HepG2 (cell line): ENCODE measurements around the gene NAT9. TPM values are rescaled to one million over a fixed set of nuclear protein-coding genes. Genes with fewer than 3 reads are reported as not detected.

Experiments used
- BORCS8-MEF2B ChIP-seq: sonication (generic); formaldehyde crosslinking; IDR thresholded peaks from 2 replicates; pipeline ENCODE4 v1.8.0; 2022; ENCODE audit warnings: mild to moderate bottlenecking, missing genetic modification reagents
- GATAD2A ChIP-seq: IDR thresholded peaks from 2 replicates; pipeline ENCODE4 v1.6.1; 2016
- HDAC1 ChIP-seq: sonication (generic); formaldehyde crosslinking; IDR thresholded peaks from 2 replicates; pipeline ENCODE4 v1.5.1; 2020; ENCODE audit warnings: mild to moderate bottlenecking, missing genetic modification reagents
- MBNL3 ChIP-seq: fragments of 250-450 bp; sonication (Bioruptor Pico); conservative IDR thresholded peaks from 2 replicates; pipeline ENCODE4 v1.8.0; 2022; ENCODE audit warnings: mild to moderate bottlenecking, inconsistent platforms
- MXI1 ChIP-seq: IDR thresholded peaks from 3 replicates; pipeline ENCODE4 v1.6.1; 2012; ENCODE audit warnings: low read depth, low read length, inconsistent platforms, borderline replicate concordance
- MZF1 ChIP-seq: sonication (generic); formaldehyde crosslinking; IDR thresholded peaks from 2 replicates; pipeline ENCODE4 v1.8.1; 2023; ENCODE audit warnings: mild to moderate bottlenecking, missing genetic modification reagents, borderline replicate concordance
- NFIC ChIP-seq: IDR thresholded peaks from 2 replicates; pipeline ENCODE4 v1.6.1; 2012; ENCODE audit warnings: mild to moderate bottlenecking, low read length, inconsistent platforms
- NR2F6 ChIP-seq, 2 experiments: IDR thresholded peaks; 2 replicates each; pipeline ENCODE4 v1.6.1; 2016; ENCODE audit warnings: antibody characterized with exemption in 1 of 2, mild to moderate bottlenecking in 1 of 2
- PLRG1 ChIP-seq: fragments of 450-650 bp; conservative IDR thresholded peaks from 2 replicates; pipeline ENCODE4 v1.6.1; 2016
- REPIN1 ChIP-seq: sonication (generic); formaldehyde crosslinking; IDR thresholded peaks from 2 replicates; pipeline ENCODE4 v1.8.0; 2022; ENCODE audit warnings: missing genetic modification reagents, low read depth, mild to moderate bottlenecking, borderline replicate concordance
- RERE ChIP-seq: IDR thresholded peaks from 2 replicates; pipeline ENCODE4 v1.6.1; 2016; ENCODE audit warnings: low read depth, missing genetic modification reagents, missing compliant biosample characterization
- RORA ChIP-seq: sonication (generic); formaldehyde crosslinking; IDR thresholded peaks from 2 replicates; pipeline ENCODE4 v1.5.0; 2020; ENCODE audit warnings: mild to moderate bottlenecking, missing genetic modification reagents, moderate library complexity
- SAFB2 ChIP-seq: sonication (generic); formaldehyde crosslinking; IDR thresholded peaks from 2 replicates; pipeline ENCODE4 v1.5.1; 2020; ENCODE audit warnings: missing genetic modification reagents, low read depth, mild to moderate bottlenecking, borderline replicate concordance
- SP4 ChIP-seq: sonication (generic); formaldehyde crosslinking; IDR thresholded peaks from 2 replicates; pipeline ENCODE4 v1.8.1; 2023; ENCODE audit warnings: mild to moderate bottlenecking, missing genetic modification reagents
- STAG1 ChIP-seq: sonication (generic); formaldehyde crosslinking; IDR thresholded peaks from 2 replicates; pipeline ENCODE4 v1.4.0; 2020; ENCODE audit warnings: missing genetic modification reagents
- WIZ ChIP-seq: sonication (generic); formaldehyde crosslinking; IDR thresholded peaks from 2 replicates; pipeline ENCODE4 v1.5.1; 2020; ENCODE audit warnings: mild to moderate bottlenecking, missing genetic modification reagents
- ZNF12 ChIP-seq: sonication (generic); formaldehyde crosslinking; IDR thresholded peaks from 2 replicates; pipeline ENCODE4 v1.5.0; 2020; ENCODE audit warnings: missing genetic modification reagents
- ZNF20 ChIP-seq: sonication (generic); formaldehyde crosslinking; IDR thresholded peaks from 2 replicates; pipeline ENCODE4 v1.4.0; 2020; ENCODE audit warnings: mild to moderate bottlenecking, moderate library complexity, missing genetic modification reagents
- ZNF616 ChIP-seq: sonication (generic); formaldehyde crosslinking; IDR thresholded peaks from 2 replicates; pipeline ENCODE4 v1.5.0; 2020; ENCODE audit warnings: low read depth, mild to moderate bottlenecking, missing genetic modification reagents
- ZNF703 ChIP-seq: sonication (generic); formaldehyde crosslinking; IDR thresholded peaks from 2 replicates; pipeline ENCODE4 v1.5.1; 2020; ENCODE audit warnings: missing genetic modification reagents, mild to moderate bottlenecking, moderate library complexity, borderline replicate concordance
- polyA plus RNA-seq, 8 experiments: library from polyadenylated mRNA; depleted of rRNA in 3 of 8; stranded (reverse) in 7 of 8; unstranded in 1 of 8; fragments of >200 nt; fragmentation: Illumina TruSeq in 4 of 8; extraction: Trizol in 4 of 8; gene quantifications; 2 replicates each; pipeline versions ENCODE4 v1.2.1 to v1.2.3, GENCODE V29; 2011 to 2016; ENCODE audit warnings: low read depth in 4 of 8, missing spikeins in 1 of 8, mixed read lengths in 1 of 8; ENCODE audit not compliant: insufficient read depth in 1 of 8
- total RNA-seq, 5 experiments: library from RNA; depleted of rRNA; stranded (reverse); fragments of >200 nt; fragmentation: Illumina TruSeq; extraction: Trizol; gene quantifications; 2 replicates each; pipeline ENCODE4 v1.2.3, GENCODE V29; 2016; ENCODE audit warnings: low read depth in 1 of 5
- TF ChIP-seq, protein P1 (sequence below), 2 experiments: sonication (generic) in 1 of 2; formaldehyde crosslinking in 1 of 2; IDR thresholded peaks; 2 replicates each; pipeline versions ENCODE4 v1.4.0 to v1.6.1; 2016 to 2020; ENCODE audit warnings: borderline replicate concordance in 1 of 2, low read depth in 1 of 2, mild to moderate bottlenecking in 1 of 2, missing genetic modification reagents in 1 of 2
- TF ChIP-seq, protein P2 (sequence below): sonication (generic); formaldehyde crosslinking; IDR thresholded peaks from 2 replicates; pipeline ENCODE4 v1.5.0; 2020; ENCODE audit warnings: mild to moderate bottlenecking, low read depth, missing genetic modification reagents, borderline replicate concordance

The NAT9 gene
- total and polyA plus RNA-seq, 2 of the 13 experiments (the other 11 are each of a cell fraction or from before 2014, with no cell fraction given): 39.7 to 44.2 TPM

DNA sequence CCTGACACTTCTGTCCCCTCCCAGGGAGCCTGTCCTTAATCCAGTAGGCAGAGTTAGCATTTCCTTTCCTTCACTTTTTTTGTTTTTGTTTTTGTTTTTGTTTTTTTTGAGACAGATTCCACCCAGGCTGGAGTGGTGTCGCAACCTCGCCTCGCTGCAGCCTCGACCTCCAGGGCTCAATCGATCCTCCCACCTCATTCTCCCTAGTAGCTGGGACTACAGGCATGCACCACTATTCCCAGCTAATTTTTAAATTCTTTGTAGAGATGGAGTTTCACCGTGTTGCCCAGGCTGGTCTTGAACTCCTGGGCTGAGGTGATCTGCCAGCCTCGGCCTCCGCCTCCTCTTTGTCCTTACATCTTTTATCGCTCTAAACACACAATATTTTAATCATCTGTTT lies 23.7 kb downstream of the NAT9 start (continued):
- TF ChIP-seq ZNF20 (CRISPR knock-in tag): no peak
- no peak for TF ChIP-seq PLRG1
- TF ChIP-seq WIZ: no peak
- TF ChIP-seq MXI1: no peak
- no peak for TF ChIP-seq ZNF703
- TF ChIP-seq MZF1 (CRISPR knock-in tag): no peak
- TF ChIP-seq NFIC: 0 out of 2 replicates have a peak, but pooled peaks have one; percentile 54
- peak; percentile 25; the same call in 1 of the 2 replicates for TF ChIP-seq GATAD2A (CRISPR knock-in tag)
- TF ChIP-seq, protein P1, sequence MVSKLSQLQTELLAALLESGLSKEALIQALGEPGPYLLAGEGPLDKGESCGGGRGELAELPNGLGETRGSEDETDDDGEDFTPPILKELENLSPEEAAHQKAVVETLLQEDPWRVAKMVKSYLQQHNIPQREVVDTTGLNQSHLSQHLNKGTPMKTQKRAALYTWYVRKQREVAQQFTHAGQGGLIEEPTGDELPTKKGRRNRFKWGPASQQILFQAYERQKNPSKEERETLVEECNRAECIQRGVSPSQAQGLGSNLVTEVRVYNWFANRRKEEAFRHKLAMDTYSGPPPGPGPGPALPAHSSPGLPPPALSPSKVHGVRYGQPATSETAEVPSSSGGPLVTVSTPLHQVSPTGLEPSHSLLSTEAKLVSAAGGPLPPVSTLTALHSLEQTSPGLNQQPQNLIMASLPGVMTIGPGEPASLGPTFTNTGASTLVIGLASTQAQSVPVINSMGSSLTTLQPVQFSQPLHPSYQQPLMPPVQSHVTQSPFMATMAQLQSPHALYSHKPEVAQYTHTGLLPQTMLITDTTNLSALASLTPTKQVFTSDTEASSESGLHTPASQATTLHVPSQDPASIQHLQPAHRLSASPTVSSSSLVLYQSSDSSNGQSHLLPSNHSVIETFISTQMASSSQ (IDR thresholded peaks at IDR 0.05; ENCODE audit: low read depth): no peak
- TF ChIP-seq, protein P1 (CRISPR knock-in tag; IDR thresholded peaks at IDR 0.05; ENCODE audit: borderline replicate concordance): 0 out of 2 replicates have a peak, but pooled peaks have one; percentile 2
- no peak for TF ChIP-seq MBNL3
- TF ChIP-seq SP4 (CRISPR knock-in tag): 0 out of 2 replicates have a peak, but pooled peaks have one; percentile 31
- TF ChIP-seq SAFB2 (CRISPR knock-in tag): no peak
- no peak for TF ChIP-seq ZNF12 (CRISPR knock-in tag)
- no peak for TF ChIP-seq STAG1
- no peak for TF ChIP-seq NR2F6 (IDR thresholded peaks at IDR 0.05)
- TF ChIP-seq NR2F6 (CRISPR knock-in tag; IDR thresholded peaks at IDR 0.05): 0 out of 2 replicates have a peak, but pooled peaks have one; percentile 19
- peak; percentile 74 for TF ChIP-seq HDAC1 (CRISPR knock-in tag)
- 0 out of 2 replicates have a peak, but pooled peaks have one; percentile 3 for TF ChIP-seq REPIN1
- no peak for TF ChIP-seq ZNF616 (CRISPR knock-in tag)
- TF ChIP-seq, protein P2, sequence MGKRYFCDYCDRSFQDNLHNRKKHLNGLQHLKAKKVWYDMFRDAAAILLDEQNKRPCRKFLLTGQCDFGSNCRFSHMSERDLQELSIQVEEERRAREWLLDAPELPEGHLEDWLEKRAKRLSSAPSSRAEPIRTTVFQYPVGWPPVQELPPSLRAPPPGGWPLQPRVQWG (CRISPR knock-in tag): no peak
- TF ChIP-seq RORA (CRISPR knock-in tag): no peak
- TF ChIP-seq BORCS8-MEF2B: peak; percentile 66; the same call in 1 of the 2 replicates
- no peak for TF ChIP-seq RERE (CRISPR knock-in tag)
